Stimulated activated CD4-positive, alpha-beta T cell treated with anti-CD3 and anti-CD28 coated beads, Interleukin-2, amount 100 ng/mL, for 24 hours (primary cell): Measurements from ENCODE around the gene SDK1.

Experiments used
- DNase-seq, 2 donors: peaks; one replicate each; pipeline ENCODE4 v3.0.0-alpha.2; 2020

The SDK1 gene

DNA sequence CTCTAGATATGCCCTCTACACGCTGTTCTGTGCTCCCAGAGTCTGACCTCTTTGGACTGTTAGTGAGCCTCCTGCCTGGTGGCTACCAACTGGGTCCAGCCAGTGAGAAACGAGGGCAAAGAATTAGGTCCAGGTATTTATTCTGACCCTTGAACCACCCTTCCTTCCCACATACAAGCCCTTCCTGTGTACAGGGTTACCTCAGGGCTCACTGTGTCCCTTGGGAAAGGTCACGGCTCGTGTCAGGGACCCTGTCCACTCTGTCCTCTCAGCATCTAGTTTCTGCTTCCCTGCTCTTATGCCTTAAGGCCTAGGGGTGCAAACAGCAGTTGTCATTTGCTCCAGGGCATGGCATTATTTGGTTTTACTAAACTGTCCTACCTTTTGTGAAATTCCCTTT lies 180.4 kb downstream of the SDK1 start:
- DNase-seq = no peak

DNA sequence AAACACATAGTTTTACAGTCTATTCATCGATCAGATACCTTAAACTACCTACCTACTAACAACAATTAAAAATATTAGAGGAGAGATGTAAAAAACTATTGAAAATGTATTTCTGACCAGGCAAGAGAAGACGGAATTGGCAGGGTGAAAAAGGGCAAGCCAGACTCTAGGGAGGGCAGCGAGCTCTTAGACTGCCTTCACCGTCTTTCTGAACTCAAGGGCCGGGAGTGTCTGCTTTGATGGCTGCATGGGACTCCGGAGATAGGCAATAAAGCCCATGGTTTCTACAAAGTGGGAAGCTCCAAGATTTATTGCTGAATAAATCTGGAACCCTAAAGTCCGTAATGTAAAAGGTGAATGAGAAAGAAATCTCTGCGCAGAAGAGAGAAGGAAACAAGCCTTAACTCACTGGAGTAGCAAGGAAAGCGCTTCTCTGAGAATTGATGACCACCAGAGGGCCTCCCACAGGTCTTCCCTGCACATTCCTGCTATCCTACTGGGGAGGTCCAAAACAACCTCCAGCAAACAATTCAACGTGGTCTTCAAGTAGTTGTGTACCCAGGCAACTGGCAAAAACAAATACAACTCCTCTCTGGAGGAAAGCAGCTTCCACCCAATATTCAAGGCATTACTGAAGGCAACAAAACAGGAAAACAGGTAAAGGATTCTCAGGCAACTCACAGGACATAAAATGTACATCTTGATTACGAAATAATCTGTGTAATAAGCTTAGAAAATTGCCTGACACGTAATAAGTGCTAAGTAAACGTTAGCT lies 181.3 kb downstream of the SDK1 start:
- DNase-seq = no peak

DNA sequence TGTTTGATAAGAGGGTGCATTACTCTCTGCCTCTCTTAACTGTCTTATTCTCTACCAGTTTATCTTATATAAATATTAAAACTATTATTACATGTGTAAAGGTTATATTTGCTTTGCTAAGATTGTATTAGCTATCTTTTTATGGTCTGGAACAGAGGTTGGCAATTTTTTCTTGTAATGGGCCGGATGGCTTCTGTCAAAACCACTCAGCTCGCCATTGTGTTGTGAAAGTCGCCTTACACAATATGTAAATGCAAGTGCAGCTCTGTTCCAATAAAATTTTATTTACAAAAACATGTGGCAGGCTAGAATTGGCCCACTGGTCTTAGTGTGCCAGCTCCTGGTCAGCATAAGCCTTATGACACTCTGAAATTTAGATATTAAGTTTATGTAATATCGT lies 185.8 kb downstream of the SDK1 start:
- no peak for DNase-seq

DNA sequence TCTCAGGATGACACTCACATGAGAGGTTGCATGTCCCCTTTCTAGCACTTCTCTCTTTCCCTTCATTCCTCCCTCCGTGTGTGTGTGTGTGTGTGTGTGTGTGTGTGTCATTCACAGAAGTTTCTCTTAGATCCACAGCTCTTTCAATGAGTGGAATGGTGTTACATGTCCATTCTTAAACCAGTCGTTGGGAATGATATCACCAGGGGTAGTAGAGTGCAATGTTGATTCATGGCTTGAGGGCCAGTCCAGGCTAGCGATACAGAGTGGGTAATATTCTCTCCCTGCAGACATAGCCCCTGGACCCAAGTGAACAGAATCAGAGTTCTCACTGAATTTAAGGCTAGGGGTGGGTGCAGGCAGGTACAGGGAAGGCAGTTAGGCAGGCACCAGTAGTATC lies 187.8 kb downstream of the SDK1 start:
- no peak for DNase-seq

- DNase-seq = no peak
These were observed 192.4 kb downstream of the SDK1 start for GRCh38 chr7:3493499-3493898.

DNA sequence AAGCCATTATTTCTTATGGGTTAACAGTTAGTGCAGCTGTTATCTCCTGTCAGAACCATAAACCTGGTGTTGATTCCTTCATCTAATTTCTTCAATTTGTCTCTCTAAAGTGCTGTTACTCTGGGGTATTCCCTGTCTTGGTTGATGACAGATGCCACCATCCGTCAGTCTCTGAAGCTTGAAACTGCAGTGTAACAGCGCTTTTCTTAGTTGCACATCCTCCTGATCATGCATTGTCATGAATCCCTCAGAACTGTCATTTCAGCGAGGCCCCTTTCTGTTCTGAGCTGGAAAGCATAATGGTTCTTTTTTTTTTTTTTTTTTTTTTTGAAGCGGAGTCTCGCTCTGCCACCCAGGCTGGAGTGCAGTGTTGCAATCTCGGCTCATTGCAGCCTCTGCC lies 193.9 kb downstream of the SDK1 start:
- no peak for DNase-seq

GRCh38 chr7:3495530-3495929 lies 194.5 kb downstream of the SDK1 start:
- no peak for DNase-seq

GRCh38 chr7:3495954-3496353 lies 194.9 kb downstream of the SDK1 start:
- DNase-seq = no peak

GRCh38 chr7:3497796-3498195 lies 196.7 kb downstream of the SDK1 start:
- DNase-seq = no peak

DNA sequence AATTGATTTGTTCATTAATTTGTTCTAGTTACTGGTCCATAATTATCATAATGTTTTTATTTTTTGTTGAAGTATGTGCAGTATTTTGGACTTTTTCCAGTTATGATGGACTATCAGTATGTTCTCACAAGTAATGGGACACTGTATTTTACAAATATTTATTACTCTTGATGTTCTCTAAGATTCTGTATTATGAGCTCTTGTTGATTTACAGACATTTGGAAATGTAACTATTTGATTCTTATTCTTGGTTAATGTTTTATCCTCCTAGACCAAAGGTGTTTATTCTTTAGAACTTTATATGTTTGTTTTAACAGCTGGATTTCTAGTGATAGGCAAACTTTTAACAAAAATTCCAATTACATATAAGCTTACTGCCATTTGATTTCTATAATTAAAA lies 200.6 kb downstream of the SDK1 start:
- DNase-seq = no peak

- DNase-seq = no peak
These were observed 203.3 kb downstream of the SDK1 start for GRCh38 chr7:3504384-3504783.

GRCh38 chr7:3510101-3511020 lies 209.3 kb downstream of the SDK1 start:
- no peak for DNase-seq

- no peak for DNase-seq
These were observed 216.3 kb downstream of the SDK1 start for GRCh38 chr7:3517344-3517743.

DNA sequence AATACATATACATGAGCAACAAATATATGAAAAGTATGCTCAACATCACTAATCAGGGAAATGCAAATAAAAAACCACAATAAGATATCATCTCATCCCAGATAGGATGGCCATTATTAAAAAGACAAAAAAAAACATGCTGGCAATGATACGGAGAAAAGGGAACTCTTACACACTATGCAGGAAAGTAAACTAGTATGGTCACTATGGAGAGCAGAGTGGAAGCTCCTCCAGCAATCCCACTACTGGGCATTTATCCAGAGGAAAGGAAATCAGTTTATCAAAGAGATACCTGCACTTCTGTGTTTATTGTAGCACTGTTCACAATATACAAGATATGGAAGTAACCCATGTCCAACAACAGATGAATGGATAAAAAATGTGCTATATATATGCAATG lies 217.5 kb downstream of the SDK1 start:
- no peak for DNase-seq

- DNase-seq = no peak
These were observed 219.2 kb downstream of the SDK1 start for GRCh38 chr7:3520206-3520605.

DNA sequence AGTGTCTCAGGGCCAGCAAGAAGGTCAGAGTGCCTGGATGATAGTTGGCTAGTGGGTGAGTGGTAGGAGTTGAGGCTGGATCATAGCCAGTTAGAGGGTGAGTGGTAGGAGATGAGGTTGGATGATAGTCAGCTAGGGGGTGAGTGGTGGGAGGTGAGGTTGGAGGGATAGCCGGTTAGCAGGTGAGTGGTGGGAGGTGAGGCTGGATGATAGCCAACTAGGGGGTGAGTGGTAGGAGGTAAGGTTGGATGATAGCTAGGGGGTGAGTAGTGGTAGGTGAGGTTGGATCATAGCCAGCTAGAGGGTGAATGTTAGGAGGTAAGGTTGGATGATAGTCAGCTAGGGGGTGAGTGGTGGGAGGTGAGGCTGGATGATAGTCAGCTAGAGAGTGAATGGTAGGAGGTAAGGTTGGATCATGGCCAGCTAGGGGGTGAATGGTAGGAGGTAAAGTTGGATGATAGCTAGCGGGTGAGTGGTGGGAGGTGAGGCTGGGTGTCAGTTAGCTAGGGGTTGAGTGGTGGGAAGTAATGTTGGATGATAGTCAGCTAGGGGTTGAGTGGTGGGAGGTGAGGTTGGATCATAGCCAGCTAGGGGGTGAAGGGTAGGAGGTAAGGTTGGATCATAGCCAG lies 226.6 kb downstream of the SDK1 start:
- no peak for DNase-seq

GRCh38 chr7:3533040-3533439 lies 232.0 kb downstream of the SDK1 start:
- DNase-seq = no peak

- no peak for DNase-seq
These were observed 236.3 kb downstream of the SDK1 start for GRCh38 chr7:3537210-3537875.

GRCh38 chr7:3538041-3538440 lies 237.0 kb downstream of the SDK1 start:
- DNase-seq = no peak

GRCh38 chr7:3540456-3541220 lies 239.6 kb downstream of the SDK1 start:
- DNase-seq = no peak

- no peak for DNase-seq
These were observed 243.2 kb downstream of the SDK1 start for GRCh38 chr7:3544202-3544601.

DNA sequence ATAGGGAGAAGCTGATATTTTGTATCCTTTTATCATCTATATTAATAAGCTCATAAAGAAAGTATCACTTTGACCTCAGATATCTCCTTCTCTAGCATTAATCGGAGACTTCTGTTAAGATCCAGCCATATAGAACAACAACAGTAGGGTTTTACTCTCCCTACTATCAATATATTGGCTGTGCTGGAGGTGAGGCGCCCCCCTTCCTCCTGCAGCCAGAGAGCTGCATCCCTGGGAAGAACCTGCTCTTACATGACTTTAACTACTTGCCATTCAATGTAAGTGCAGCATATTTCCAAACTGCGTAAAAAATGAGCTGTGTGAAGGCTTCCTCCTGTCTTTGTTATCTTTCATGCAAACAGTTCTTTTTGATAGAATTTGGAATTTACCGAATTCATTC lies 247.8 kb downstream of the SDK1 start:
- no peak for DNase-seq
